Stimulated activated CD8-positive, alpha-beta memory T cell treated with anti-CD3 and anti-CD28 coated beads, Interleukin-12 subunit alpha, Interleukin-12 subunit beta, amount 100 ng/mL, for 4 hours (primary cell): ENCODE results near the gene ZBTB12.
A peak's percentile ranks its signal among the peaks of the same experiment; 100 is the strongest.
"Not testable (repeated sequence)": the region's sequence is repeated elsewhere in the genome, so short reads cannot be mapped to it uniquely, and the experiment has no call there.

Source experiments
- DNase-seq: peaks from one replicate; pipeline ENCODE4 v3.0.0-alpha.2; 2020; ENCODE audit warnings: low read depth

ZBTB12 gene

GRCh38 chr6:31874836-31875572, 26.9 kb downstream of the ZBTB12 start:
- no peak for DNase-seq

- no peak for DNase-seq
These were observed 27.7 kb downstream of the ZBTB12 start for GRCh38 chr6:31874084-31874670.

- DNase-seq: no peak
These were observed 30.7 kb downstream of the ZBTB12 start for GRCh38 chr6:31871046-31871659.

GRCh38 chr6:31870385-31870921, 31.4 kb downstream of the ZBTB12 start:
- no peak for DNase-seq

- no peak for DNase-seq
These were observed 32.5 kb downstream of the ZBTB12 start for GRCh38 chr6:31869343-31869742.

- DNase-seq: not testable (repeated sequence)
These were observed 33.3 kb downstream of the ZBTB12 start for GRCh38 chr6:31868658-31868971.

- no peak for DNase-seq
These were observed 36.4 kb downstream of the ZBTB12 start for GRCh38 chr6:31865205-31866118.

GRCh38 chr6:31864818-31865204, 37.1 kb downstream of the ZBTB12 start:
- no peak for DNase-seq

GRCh38 chr6:31864123-31864562, 37.7 kb downstream of the ZBTB12 start:
- not testable (repeated sequence) for DNase-seq

- peak; percentile 97 for DNase-seq
These were observed 39.3 kb downstream of the ZBTB12 start, which contains the start of gene NEU1 for GRCh38 chr6:31862344-31863235. Gene NEU1, minus strand, starts transcription at chr6:31862821. Its CDS starts 45 bp downstream, at chr6:31862776.

GRCh38 chr6:31861919-31862343, 40.0 kb downstream of the ZBTB12 start:
- no peak for DNase-seq

GRCh38 chr6:31861150-31861549, 40.7 kb downstream of the ZBTB12 start:
- no peak for DNase-seq

GRCh38 chr6:31860349-31860748, 41.5 kb downstream of the ZBTB12 start:
- DNase-seq: no peak

- DNase-seq: no peak
These were observed 42.0 kb downstream of the ZBTB12 start for GRCh38 chr6:31859923-31860322.

- DNase-seq: no peak
These were observed 43.2 kb downstream of the ZBTB12 start for GRCh38 chr6:31858707-31859106.

- DNase-seq: not testable (repeated sequence)
These were observed 44.1 kb downstream of the ZBTB12 start for GRCh38 chr6:31857774-31858173.

- not testable (repeated sequence) for DNase-seq
These were observed 49.7 kb downstream of the ZBTB12 start for GRCh38 chr6:31851980-31852718.

GRCh38 chr6:31851485-31851832, 50.4 kb downstream of the ZBTB12 start:
- DNase-seq: no peak

GRCh38 chr6:31850765-31851484, 51.0 kb downstream of the ZBTB12 start:
- DNase-seq: no peak
